GM21717 (cell line): ENCODE results near the gene MXI1.
"Not testable (repeated sequence)": the region's sequence is repeated elsewhere in the genome, so short reads cannot be mapped to it uniquely, and the experiment has no call there.

Experiments used
- ATAC-seq: cut with Tn5 transposase; IDR thresholded peaks from one replicate; pipeline ENCODE4 v1.9.1; 2021; ENCODE audit warnings: mild to moderate bottlenecking, moderate library complexity; ENCODE audit not compliant: unreplicated experiment

Gene MXI1

DNA sequence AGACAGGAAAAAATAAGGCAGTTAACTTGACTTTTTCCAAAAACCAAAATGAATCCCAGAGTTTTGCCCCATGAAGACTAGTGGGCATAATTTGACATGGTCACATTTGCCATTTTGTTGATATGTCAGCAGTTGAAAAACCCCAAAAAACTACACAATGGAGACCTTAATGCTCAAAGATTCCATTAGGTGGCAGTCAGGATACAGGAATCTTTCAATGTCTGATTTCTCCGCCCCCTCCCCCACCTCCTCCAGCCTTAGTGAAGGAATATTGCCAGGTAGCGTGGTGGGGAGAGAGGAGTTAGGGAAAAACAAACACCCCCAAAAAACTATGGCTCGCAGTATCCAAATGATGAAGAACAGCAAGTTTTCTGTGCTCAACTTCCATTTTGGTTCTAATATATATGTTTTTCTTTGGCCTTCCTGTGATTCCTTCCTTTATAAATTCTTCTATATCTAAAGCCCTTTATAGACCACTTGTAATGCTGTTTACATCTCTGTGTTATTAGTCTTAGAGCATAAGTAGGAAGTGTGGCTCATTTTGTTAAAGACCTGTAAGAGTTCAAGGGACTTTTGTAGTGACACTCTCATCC is 104.0 kb downstream of the MXI1 start:
- no peak for ATAC-seq

DNA sequence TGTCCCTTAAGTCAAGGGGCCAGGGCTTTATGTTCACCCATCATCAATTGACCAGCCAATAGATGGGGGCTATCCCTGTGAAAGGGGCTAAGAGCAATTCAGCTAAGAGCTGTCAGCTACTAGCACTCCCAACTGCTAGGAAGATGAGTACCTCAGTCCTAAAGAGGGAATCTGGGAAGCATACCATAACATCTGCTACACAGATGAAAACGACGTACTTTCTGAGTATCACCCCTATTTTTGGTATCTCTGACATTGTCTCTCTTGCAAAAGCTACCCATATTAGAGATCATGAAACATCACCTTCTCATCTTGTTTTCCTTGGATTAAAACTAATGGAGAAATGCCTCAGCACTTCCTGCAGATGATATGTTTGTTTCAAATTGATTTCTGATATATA is 104.8 kb downstream of the MXI1 start:
- ATAC-seq, result no peak

DNA sequence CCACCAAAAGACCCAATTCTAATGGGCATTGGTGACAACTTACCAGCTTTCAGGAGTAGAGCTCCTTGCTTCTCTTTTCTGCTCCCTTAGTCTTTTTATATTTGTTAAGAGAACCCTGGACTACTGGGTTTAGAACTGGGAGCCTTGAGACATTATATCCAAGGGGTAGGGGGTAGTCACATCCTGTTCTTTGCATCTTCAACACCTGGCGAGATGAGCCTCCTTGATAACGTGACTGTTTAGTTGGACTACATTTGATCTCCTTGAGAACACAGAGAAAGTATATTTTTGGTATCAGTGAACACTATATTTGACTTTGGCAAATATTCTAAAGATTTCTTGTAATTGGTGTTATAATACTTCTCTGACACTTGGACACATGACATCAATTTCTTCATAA is 106.3 kb downstream of the MXI1 start:
- no peak for ATAC-seq

GRCh38 chr10:110317866-110318850 is 110.8 kb downstream of the MXI1 start:
- no peak for ATAC-seq

DNA sequence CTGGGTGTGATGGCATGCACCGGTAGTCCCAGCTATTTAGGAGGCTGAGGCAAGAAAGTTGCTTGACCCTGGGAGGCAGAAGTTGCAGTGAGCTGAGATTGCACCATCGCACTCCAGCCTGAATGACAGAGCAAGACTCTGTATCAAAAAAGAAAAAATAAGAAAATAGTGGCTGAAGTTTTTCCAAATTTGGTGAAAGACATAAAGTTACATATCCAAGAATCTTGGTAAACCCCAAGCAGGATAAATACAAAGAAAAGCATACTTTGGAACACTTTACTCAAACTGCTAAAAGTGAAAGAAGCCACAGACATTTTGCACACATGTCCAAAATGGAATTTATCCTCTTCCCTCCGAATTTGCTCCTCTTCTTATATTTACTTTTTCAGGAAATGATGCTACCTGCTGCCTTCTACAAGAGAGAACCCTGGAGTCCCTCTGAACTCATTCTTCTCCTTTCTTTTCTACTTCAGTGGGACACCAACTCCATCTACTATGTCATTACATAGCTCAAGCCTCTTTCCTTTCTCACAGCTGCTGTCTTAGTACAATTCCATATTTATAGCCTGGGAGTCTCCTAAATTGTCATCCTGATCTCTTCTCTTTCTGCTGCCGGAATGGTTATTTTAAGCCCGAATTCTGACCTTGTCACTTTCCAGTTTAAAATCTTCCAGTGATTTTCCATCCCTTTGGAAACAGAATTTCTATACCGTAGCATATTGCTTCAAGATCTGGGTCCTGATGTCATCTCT is 114.6 kb downstream of the MXI1 start:
- no peak for ATAC-seq

GRCh38 chr10:110323503-110323902 is 116.1 kb downstream of the MXI1 start:
- ATAC-seq, result no peak

GRCh38 chr10:110324201-110324804 is 116.9 kb downstream of the MXI1 start:
- ATAC-seq, result peak; percentile 57

DNA sequence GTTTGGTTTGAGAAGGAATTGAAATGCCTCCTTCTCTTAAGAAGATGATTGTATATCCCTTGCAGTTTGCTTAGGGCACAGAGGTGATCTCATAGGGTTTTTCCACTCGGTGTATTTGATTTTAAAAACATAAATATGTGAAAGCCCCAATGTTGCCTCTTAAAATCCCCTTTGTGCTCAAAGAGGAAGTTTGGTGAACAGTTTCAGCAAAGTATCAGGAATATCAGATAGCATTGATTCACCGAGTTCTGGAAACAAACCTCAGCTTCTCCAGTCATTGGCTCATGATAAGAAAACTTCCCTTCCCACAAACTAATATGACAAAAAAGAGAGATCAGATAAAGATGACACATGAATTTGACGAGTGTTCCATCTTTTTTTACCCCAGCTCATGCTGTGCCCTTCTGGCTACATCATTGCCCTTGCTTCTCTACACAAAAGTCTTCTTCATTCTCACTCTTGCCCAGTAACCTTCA is 117.4 kb downstream of the MXI1 start:
- ATAC-seq, result peak; percentile 50

DNA sequence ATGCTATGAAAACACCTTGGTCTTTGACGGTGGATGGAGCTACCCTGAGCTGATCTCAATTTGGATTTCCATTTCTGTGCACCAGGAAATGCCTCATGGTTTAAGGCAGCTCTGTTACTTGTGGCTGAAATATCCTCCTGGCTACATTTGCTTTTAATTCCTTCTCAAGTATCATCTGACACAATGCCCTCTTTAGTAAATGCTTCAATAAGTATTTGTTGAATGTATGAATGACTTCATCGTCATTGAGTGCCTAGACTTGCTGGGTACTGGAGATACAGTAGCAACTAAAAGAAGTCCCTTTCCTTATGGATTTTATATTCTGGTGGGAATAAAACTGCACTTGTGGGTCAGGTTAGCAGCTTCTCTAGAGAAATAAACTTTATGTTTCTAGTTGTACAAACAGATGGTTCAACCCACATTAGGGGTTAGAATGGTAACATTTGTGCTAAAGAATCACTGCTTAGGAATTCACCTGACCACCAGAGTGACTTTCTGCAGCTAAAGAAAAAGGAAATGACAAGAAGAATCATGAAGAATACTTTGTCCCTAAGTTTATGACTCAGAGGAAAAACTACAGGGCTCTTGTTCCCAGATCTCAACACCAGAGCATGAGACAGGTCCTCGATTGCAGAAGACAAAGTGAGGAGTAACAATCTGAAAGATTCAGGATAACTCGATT is 119.1 kb downstream of the MXI1 start:
- ATAC-seq, result no peak

GRCh38 chr10:110327262-110327914 is 120.0 kb downstream of the MXI1 start:
- no peak for ATAC-seq

- no peak for ATAC-seq
Measured at GRCh38 chr10:110330675-110331074, 123.3 kb downstream of the MXI1 start.

GRCh38 chr10:110331226-110331795 is 123.9 kb downstream of the MXI1 start:
- ATAC-seq, result not testable (repeated sequence)

DNA sequence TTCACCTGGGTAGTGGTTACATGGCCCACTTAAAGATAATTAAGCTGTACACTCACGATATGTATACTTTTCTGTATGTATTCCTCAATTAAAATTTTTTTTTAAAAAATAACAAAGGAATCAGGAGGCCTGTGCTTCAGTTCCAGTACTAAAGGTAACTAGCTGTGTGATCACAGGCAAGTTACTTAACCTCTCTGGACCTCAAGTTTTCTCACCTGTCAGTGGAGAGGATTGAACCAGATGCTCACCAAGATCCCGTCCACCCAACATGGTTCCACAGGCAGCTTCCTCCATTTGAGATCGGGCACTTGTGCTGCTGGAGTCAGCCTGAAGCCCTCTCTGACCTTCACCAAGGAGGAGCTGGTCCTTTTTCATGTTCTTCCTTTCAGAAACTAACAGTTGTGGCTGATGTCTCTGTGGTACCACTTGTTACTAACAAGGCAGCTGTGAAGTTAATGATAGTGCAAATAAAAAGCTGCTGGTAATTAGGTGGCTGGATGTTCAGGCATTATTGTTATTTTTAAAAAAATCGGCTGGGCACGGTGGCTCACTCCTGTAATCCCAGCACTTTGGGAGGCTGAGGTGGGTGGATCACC is 126.8 kb downstream of the MXI1 start:
- no peak for ATAC-seq

GRCh38 chr10:110335314-110336064 is 128.1 kb downstream of the MXI1 start:
- no peak for ATAC-seq

DNA sequence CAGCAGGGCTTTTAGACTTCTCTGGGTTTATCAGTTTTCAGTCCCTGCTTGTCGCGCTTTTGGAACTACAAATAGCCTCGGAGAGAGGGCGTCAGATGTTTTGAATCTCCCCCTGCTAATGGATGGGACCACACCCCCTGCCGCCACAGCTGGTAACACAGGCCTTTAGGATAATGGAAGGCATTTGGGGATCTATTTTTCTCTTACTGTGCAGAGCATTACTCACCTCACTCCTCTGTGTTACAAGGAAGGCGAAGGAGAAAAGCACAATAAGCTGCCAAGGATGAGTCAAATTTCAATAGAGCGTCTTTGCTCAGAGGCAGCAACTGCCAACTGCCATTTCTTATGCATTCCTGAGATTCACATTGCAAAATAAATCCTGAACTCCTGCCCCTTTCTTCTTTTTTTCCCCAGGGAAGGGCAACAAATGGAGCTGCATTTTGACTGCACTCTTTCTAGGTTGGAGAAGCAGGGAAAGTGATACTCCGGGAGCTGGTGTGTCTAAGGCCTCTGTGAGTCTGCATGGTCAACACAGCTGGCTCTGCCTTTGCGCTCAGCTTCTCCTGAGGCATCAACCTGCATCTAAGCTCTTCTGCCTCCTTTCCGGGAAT is 128.8 kb downstream of the MXI1 start:
- ATAC-seq, result no peak
